ENCODE data around the gene RAI2.

The RAI2 gene

GRCh38 chrX:17750436-17750835 is 110.7 kb downstream of the RAI2 start:
- Histone ChIP-seq H3K9me3 (replicated peaks in 1 of 11) (no peaks in the 10 kb centered on the region), H3K4me1 (no peaks in the 10 kb centered on the region), H3K4me3 (no peak overlapping the region), H3K4me2 (no peak overlapping the region), H3K36me3 (no peaks in the 10 kb centered on the region), H3K27ac (no peak overlapping the region), H4K20me1 (peaks cover 0 to 5% (median 0%) of the 10 kb centered on the region in 11 experiments; a peak in 4 of 22 replicates), H3K27me3 (peaks cover 82 to 100% (median 98%) of the 10 kb centered on the region in 11 experiments), H3K9ac (no peak overlapping the region)
- TF ChIP-seq Cebpa-rat (IDR thresholded peaks at IDR 0.05): no peak
